Measurements from ENCODE around the gene MMRN2. TPM values are rescaled to one million over a fixed set of nuclear protein-coding genes. Genes with fewer than 3 reads are reported as not detected.

The MMRN2 gene
- total and polyA plus RNA-seq, 2 of the 8 experiments (the other 6 are each of a cell fraction or from before 2014, with no cell fraction given): 1.2 TPM

GRCh38 chr10:86922553-86922961 is 34.9 kb downstream of the MMRN2 start (continued):
- no peak for TF ChIP-seq KDM5A (IDR thresholded peaks at IDR 0.05; ENCODE audit: low read length)
- no peak for TF ChIP-seq ZNF274 (IDR thresholded peaks at IDR 0.05; ENCODE audit: borderline replicate concordance, extremely low read depth, low read length)
- no peak for TF ChIP-seq TEAD4 (IDR thresholded peaks at IDR 0.05; ENCODE audit: low read depth, low read length)
